Mesendoderm (in vitro differentiated cells): ENCODE results near the gene TOMM22.
"Not testable (repeated sequence)": the region's sequence is repeated elsewhere in the genome, so short reads cannot be mapped to it uniquely, and the experiment has no call there.

Experiments used
- DNase-seq: peaks from one replicate; pipeline ENCODE4 v3.0.0; 2013
- H2AK5ac ChIP-seq: 2 replicates; pipeline ENCODE4 v1.6.1; 2013; ENCODE audit warnings: low read length, inconsistent platforms
- H2BK120ac ChIP-seq: 2 replicates; pipeline ENCODE4 v1.6.1; 2013; ENCODE audit warnings: low read depth, mild to moderate bottlenecking, low read length, moderate library complexity, mixed read lengths
- H2BK15ac ChIP-seq: replicated peaks from 2 replicates; pipeline ENCODE4 v1.6.1; 2013; ENCODE audit warnings: low read depth, mild to moderate bottlenecking, moderate library complexity
- H2BK5ac ChIP-seq: 2 replicates; pipeline ENCODE4 v1.6.1; 2013; ENCODE audit warnings: low read length, inconsistent platforms
- H3K18ac ChIP-seq: 2 replicates; pipeline ENCODE4 v1.6.1; 2013; ENCODE audit warnings: mild to moderate bottlenecking, low read length, mixed read lengths
- H3K23ac ChIP-seq: one replicate; pipeline ENCODE4 v1.6.1; 2013; ENCODE audit warnings: low read length
- H3K27ac ChIP-seq: 2 replicates; pipeline ENCODE4 v1.5.1; 2013; ENCODE audit warnings: low read depth, mild to moderate bottlenecking, inconsistent platforms, low read length, moderate library complexity
- H3K27me3 ChIP-seq: 2 replicates; pipeline ENCODE4 v1.6.1; 2013; ENCODE audit warnings: low read length, control low read depth, mild to moderate bottlenecking, inconsistent platforms; ENCODE audit not compliant: insufficient read depth, poor library complexity
- H3K36me3 ChIP-seq: 2 replicates; pipeline ENCODE4 v1.6.1; 2013; ENCODE audit warnings: low read length, inconsistent platforms; ENCODE audit not compliant: control insufficient read depth, insufficient read depth
- H3K4ac ChIP-seq: one replicate; pipeline ENCODE4 v1.6.1; 2013; ENCODE audit warnings: low read depth, mild to moderate bottlenecking, low read length, moderate library complexity
- H3K4me1 ChIP-seq: 2 replicates; pipeline ENCODE4 v1.6.1; 2013; ENCODE audit warnings: low read depth, low read length, inconsistent platforms; ENCODE audit not compliant: control insufficient read depth
- H3K4me2 ChIP-seq: 2 replicates; pipeline ENCODE4 v1.6.1; 2013; ENCODE audit warnings: low read length
- H3K4me3 ChIP-seq: 2 replicates; pipeline ENCODE4 v1.5.1; 2013; ENCODE audit warnings: mild to moderate bottlenecking, low read length
- H3K56ac ChIP-seq: one replicate; pipeline ENCODE4 v1.6.1; 2013; ENCODE audit warnings: low read length
- H3K79me1 ChIP-seq: 2 replicates; pipeline ENCODE4 v1.6.1; 2013; ENCODE audit warnings: low read length, inconsistent platforms
- H3K79me2 ChIP-seq: 2 replicates; pipeline ENCODE4 v1.6.1; 2013; ENCODE audit warnings: mild to moderate bottlenecking, low read length; ENCODE audit not compliant: control insufficient read depth, insufficient read depth
- H3K9ac ChIP-seq: 2 replicates; pipeline ENCODE4 v1.6.1; 2013; ENCODE audit warnings: low read length, inconsistent platforms
- H4K5ac ChIP-seq: one replicate; pipeline ENCODE4 v1.6.1; 2013; ENCODE audit warnings: low read length
- H4K8ac ChIP-seq: one replicate; pipeline ENCODE4 v1.6.1; 2013; ENCODE audit warnings: low read depth, mild to moderate bottlenecking, control low read depth, low read length, moderate library complexity
- WGBS: extraction: QIAGEN DNeasy Blood & Tissue Kit; methylation state at CpG from one replicate; pipeline ENCODE4 v1.1.7; 2013; ENCODE audit warnings: low lambda C conversion rate, missing lambda C conversion rate; ENCODE audit not compliant: insufficient coverage; ENCODE audit errors: extremely low coverage; 5-methylcytosine and 5-hydroxymethylcytosine counted together

Gene TOMM22

DNA sequence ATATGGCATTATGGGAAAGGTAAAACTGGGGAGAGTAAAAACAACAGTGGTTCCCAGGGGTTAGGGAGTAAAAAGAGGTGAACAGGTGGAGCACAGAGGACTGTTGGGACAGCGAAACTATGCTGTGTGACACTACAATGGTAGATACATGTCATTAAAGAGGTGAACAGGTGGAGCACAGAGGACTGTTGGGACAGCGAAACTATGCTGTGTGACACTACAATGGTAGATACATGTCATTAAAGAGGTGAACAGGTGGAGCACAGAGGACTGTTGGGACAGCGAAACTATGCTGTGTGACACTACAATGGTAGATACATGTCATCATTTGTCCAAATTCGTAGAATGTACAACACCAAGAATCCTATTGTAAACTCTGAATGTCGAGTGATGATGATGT lies 37.5 kb upstream of the TOMM22 start:
- H3K4me2 ChIP-seq, H3K23ac ChIP-seq, DNase-seq, H2BK5ac ChIP-seq, H3K4ac ChIP-seq, H3K79me1 ChIP-seq, H3K36me3 ChIP-seq, H3K27ac ChIP-seq, H2BK120ac ChIP-seq, H3K79me2 ChIP-seq, H3K4me3 ChIP-seq, H3K4me1 ChIP-seq, H3K18ac ChIP-seq, H4K5ac ChIP-seq, H2BK15ac ChIP-seq, H3K56ac ChIP-seq, H3K27me3 ChIP-seq, H2AK5ac ChIP-seq, H3K9ac ChIP-seq, H4K8ac ChIP-seq: not testable (repeated sequence)
- no CpG with 5 or more reads among the region's 5 CpGs for WGBS

DNA sequence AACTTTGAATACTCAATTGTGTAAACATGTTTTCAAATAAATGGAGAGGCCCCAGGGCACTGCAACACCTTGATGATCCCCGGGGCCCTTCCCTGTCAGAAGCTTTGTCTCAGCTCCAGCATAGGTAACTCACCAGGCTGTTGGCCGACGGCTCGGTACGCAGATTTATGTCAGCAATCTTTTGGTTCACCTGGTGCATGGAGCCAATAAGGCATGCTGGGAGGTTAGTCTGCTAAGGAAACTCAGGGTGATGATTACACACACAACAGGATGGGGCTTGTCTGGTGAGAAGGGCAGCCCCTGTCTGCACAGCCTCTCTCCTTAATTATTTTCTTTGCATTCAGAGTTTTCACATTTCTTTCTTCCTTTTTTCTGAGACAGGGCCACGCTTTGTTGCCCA lies 36.3 kb upstream of the TOMM22 start:
- Histone ChIP-seq H3K27me3 (no peaks in the 10 kb centered on the region), H3K4me2 (no peak overlapping the region), H2BK5ac (no peak overlapping the region), H2BK120ac (no peak overlapping the region), H3K79me2 (no peaks in the 10 kb centered on the region), H4K8ac (no peak overlapping the region), H3K36me3 (no peaks in the 10 kb centered on the region), H3K56ac (no peak overlapping the region), H3K18ac (no peak overlapping the region), H3K27ac (no peak overlapping the region), H2BK15ac (no peak overlapping the region), H3K4me1 (no peaks in the 10 kb centered on the region), H3K23ac (no peak overlapping the region), H3K9ac (no peak overlapping the region), H3K4me3 (no peak overlapping the region), H2AK5ac (no peak overlapping the region), H4K5ac (no peak overlapping the region), H3K4ac (no peak overlapping the region), H3K79me1 (no peaks in the 10 kb centered on the region)
- no peak for DNase-seq
- WGBS: no CpG with 5 or more reads among the region's 6 CpGs

DNA sequence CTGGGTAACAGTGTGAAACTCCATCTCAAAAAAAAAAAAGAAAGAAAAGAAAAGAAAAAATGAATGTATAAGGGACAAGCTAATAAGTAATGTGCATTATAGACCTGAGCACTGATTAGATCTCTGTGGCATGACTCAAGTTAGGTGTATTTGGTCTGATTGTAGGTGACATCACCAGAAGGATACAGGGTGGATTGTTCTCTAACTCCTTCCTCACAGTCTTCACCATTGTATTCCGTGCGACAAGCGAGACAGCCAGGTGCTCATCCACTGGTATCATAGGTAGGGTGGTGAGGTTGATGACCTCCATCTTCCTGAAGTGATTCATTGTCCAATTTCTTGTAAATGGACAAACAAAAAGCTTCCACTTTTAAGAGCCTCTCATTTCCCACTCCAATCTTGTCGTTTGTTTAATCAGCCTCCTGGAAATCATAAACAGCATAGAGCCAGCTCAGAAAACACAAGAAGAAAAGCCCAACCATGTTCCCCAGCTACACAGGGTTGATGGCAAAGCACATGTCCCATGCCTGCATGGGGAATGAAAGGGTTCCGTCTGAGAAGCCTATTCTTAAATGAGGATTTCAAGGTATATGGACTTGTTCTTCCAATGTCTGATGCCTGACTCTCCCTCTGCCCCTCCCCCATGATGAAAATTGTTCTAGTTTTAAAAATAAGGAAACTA lies 31.8 kb upstream of the TOMM22 start:
- Histone ChIP-seq H3K23ac (no peak overlapping the region), H4K8ac (no peak overlapping the region), H3K9ac (no peak overlapping the region), H2BK5ac (no peak overlapping the region), H3K4me1 (no peaks in the 10 kb centered on the region), H3K4ac (no peak overlapping the region), H3K27me3 (no peaks in the 10 kb centered on the region), H2BK15ac (no peak overlapping the region), H3K4me2 (no peak overlapping the region), H2BK120ac (no peak overlapping the region), H3K79me2 (no peaks in the 10 kb centered on the region), H3K18ac (no peak overlapping the region), H3K79me1 (no peaks in the 10 kb centered on the region), H3K4me3 (no peak overlapping the region), H3K27ac (no peak overlapping the region), H2AK5ac (no peak overlapping the region), H3K36me3 (no peaks in the 10 kb centered on the region), H4K5ac (no peak overlapping the region), H3K56ac (no peak overlapping the region)
- DNase-seq: no peak
- WGBS: no CpG with 5 or more reads among the region's 5 CpGs

DNA sequence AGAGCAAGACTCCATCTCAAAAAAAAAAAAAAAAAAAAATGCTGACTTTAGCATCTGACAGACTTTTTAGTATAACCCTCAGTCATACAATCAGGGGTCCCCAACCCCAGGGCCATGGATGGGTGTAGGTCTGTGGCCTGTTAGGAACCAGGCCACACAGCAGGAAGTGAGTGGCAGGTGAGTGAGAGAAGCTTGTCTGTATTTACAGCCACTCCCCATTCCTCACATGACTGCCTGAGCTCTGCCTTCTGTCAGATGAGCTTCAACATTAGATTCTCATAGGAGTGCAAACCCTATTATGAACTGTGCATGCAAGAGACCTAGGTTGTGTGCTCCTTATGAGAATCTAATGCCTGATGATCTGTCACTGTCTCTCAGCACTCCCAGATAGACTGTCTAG lies 28.9 kb upstream of the TOMM22 start:
- Histone ChIP-seq H4K5ac (no peak overlapping the region), H3K27ac (no peak overlapping the region), H2BK120ac (no peak overlapping the region), H2BK15ac (no peak overlapping the region), H3K9ac (no peak overlapping the region), H3K23ac (no peak overlapping the region), H3K18ac (no peak overlapping the region), H3K4me3 (no peak overlapping the region), H3K56ac (no peak overlapping the region), H3K4me2 (no peak overlapping the region), H4K8ac (no peak overlapping the region), H3K27me3 (no peaks in the 10 kb centered on the region), H3K79me2 (no peaks in the 10 kb centered on the region), H3K4ac (no peak overlapping the region), H2AK5ac (no peak overlapping the region), H3K4me1 (no peaks in the 10 kb centered on the region), H3K36me3 (no peaks in the 10 kb centered on the region), H2BK5ac (no peak overlapping the region), H3K79me1 (peaks cover 2% of the 10 kb centered on the region)
- no peak for DNase-seq

DNA sequence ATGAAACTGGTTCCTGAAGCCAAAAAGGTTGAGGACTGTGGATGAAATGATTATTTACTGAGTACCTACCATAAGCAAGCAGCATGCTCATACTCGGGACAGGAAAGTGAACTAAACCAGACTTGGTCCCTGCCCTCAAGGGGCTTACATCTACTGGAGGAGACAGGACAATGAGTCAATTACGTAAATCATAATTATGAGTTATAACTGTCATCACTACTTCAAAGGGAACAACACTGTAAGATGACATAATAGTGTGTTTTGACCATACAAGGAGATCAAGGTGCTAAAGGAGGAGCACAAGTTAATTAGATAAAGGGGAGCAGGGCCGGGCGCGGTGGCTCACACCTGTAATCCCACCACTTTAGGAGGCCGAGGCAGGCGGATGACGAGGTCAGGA lies 28.0 kb upstream of the TOMM22 start:
- no peak overlapping the region for H3K4me2 ChIP-seq
- H2BK5ac ChIP-seq: no peak overlapping the region
- H3K4me3 ChIP-seq: no peak overlapping the region
- no peak overlapping the region for H4K5ac ChIP-seq
- peaks cover 2% of the 10 kb centered on the region for H3K79me1 ChIP-seq
- no peak overlapping the region for H3K23ac ChIP-seq
- H3K56ac ChIP-seq: no peak overlapping the region
- H4K8ac ChIP-seq: no peak overlapping the region
- H3K18ac ChIP-seq: no peak overlapping the region
- no peak overlapping the region for H2BK120ac ChIP-seq
- H3K4me1 ChIP-seq: no peaks in the 10 kb centered on the region
- no peak for DNase-seq
- WGBS: no CpG with 5 or more reads among the region's 8 CpGs
- no peaks in the 10 kb centered on the region for H3K79me2 ChIP-seq
- no peak overlapping the region for H3K9ac ChIP-seq
- H2AK5ac ChIP-seq: no peak overlapping the region
- no peak overlapping the region for H3K4ac ChIP-seq
- H3K27me3 ChIP-seq: no peaks in the 10 kb centered on the region
- no peak overlapping the region for H2BK15ac ChIP-seq
- H3K27ac ChIP-seq: no peak overlapping the region
- H3K36me3 ChIP-seq: no peaks in the 10 kb centered on the region

DNA sequence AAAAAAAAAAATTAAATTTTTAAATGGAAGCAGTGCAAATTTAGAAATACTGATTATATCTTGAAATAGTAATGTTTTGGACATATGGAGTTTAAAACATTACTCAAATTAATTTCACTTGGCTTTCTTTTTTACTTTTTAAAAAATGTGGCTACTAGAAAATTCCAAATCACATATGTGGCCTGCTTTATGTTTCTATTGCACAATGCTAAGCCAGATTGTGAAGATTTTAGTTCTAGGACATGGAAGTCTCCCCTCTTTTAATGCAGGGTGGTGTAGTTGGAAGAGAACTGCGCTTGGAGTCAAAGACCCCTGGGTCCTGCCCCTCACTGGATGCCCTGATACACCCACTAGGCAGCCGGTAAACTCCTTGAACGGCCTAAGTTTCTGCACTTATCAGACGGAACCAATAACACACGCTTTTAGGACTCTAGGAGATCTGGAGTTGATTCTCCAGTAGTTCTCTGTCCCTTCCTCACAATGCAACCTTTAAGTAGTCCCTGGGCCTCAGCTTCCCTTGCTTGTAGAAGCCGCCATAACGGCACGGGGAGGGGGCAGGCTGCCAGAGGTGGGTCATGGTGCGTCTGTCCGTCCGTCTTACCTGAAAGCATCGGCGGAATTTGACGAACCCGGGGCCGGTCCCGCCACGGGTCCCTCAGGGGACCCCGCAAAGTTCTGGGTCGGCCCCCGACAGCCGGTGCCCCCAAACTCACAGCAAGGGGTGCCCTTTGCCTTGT lies 26.1 kb upstream of the TOMM22 start:
- Histone ChIP-seq H3K27ac (no peak overlapping the region), H3K18ac (no peak overlapping the region), H3K9ac (peak overlapping the region; percentile 42), H4K8ac (no peak overlapping the region), H3K79me2 (no peaks in the 10 kb centered on the region), H2BK5ac (no peak overlapping the region), H2BK15ac (no peak overlapping the region), H3K79me1 (peaks cover 2% of the 10 kb centered on the region), H4K5ac (no peak overlapping the region), H3K27me3 (no peaks in the 10 kb centered on the region), H3K4me1 (no peaks in the 10 kb centered on the region), H3K4me2 (peak overlapping the region; percentile 6), H3K4me3 (peak overlapping the region; percentile 67), H3K36me3 (no peaks in the 10 kb centered on the region), H2AK5ac (no peak overlapping the region), H3K4ac (no peak overlapping the region), H3K56ac (peak overlapping the region; percentile 31), H2BK120ac (no peak overlapping the region), H3K23ac (no peak overlapping the region)
- no peak for DNase-seq
- no CpG with 5 or more reads among the region's 22 CpGs for WGBS
